ENCODE results near the gene HSPA12B.

DNA sequence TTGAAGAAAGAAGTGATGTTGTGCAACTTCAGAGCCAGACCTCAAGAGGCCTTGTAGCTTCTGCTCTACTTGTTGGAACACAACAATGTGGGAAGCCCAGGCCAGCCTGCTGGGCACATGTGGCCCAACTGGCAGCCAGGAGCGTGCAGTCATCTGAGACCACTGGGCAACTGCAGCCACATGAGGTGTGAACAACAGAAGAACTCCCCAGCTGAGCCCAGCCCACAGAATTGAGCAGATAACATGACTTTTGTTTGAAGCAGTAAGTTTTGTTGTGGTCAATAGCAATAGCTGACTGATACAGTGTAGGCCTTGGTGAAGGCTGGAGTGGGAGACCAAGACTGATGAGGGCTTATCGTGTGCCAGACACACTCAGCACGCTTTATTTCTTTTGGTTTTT, 42.1 kb upstream of the HSPA12B start:
- TF ChIP-seq CTCF (IDR thresholded peaks at IDR 0.05; ENCODE audit: low read length) (no peak), EZH2 (IDR thresholded peaks at IDR 0.05; ENCODE audit: borderline replicate concordance, low read length) (no peak)
